Measurements from ENCODE around the gene ZEB2.

ZEB2 gene

DNA sequence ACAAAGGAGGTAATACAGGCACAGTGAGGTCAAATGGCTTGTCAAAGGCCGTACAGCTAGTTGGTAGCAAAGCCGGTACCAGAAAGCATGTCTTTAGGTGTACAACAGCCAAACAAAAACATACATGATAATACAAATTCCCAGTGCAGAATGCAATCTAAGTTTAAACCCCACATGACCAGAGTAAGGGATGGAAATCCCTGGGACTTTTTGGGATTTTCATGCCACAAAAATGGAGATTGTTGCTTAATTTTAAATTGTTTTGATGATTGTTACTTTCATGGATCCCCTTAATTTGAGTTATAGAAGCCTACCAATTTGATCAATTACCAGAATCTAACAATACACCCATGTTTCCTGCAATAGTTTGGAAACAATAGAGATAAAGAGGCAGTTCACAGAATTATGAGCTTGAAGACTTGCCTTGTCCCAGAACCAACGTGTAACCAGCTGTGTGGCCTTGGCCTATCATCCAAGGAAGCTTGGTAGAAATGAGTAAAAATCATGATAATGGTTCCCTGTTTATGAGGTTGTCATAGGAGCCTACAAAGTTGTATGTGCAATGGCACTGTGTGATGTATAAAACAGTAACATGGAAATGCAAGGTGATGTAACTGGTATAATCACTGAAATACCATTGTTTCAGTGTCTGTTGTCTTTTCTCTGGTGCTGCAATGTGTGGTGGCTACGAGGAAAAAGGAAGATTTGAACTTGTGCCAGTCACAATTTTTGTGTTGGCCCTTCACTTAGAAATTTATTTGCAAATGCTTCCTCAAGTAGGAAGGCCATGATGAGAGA is 85.3 kb downstream of the ZEB2 start:
- Histone ChIP-seq H3K9me3 (ENCODE audit: control insufficient read depth, insufficient read depth, low read length) (no peaks in the 10 kb centered on the region), H3K27me3 (ENCODE audit: control insufficient read depth, low read length) (no peaks in the 10 kb centered on the region), H3K79me2 (ENCODE audit: control insufficient read depth, low read length) (no peaks in the 10 kb centered on the region), H3F3A (ENCODE audit: control insufficient read depth, insufficient read depth) (no peaks in the 10 kb centered on the region), H3K4me3 (ENCODE audit: low read length) (no peak overlapping the region), H3K4me1 (ENCODE audit: control insufficient read depth, low read length) (peaks cover 25% of the 10 kb centered on the region), H3K36me3 (ENCODE audit: control insufficient read depth, low read length) (peaks cover 4% of the 10 kb centered on the region), H3K9me2 (replicated peaks; ENCODE audit: control insufficient read depth, low read length) (no peaks in the 10 kb centered on the region), H3K4me2 (ENCODE audit: low read length) (no peak overlapping the region), H4K20me1 (ENCODE audit: control insufficient read depth, insufficient read depth, low read depth, low read length) (no peaks in the 10 kb centered on the region), H3K27ac (ENCODE audit: low read depth, low read length) (no peak overlapping the region)
- no peak for TF ChIP-seq EZH2phosphoT487 (IDR thresholded peaks at IDR 0.05; ENCODE audit: borderline replicate concordance, low read length)
- TF ChIP-seq, protein P1, sequence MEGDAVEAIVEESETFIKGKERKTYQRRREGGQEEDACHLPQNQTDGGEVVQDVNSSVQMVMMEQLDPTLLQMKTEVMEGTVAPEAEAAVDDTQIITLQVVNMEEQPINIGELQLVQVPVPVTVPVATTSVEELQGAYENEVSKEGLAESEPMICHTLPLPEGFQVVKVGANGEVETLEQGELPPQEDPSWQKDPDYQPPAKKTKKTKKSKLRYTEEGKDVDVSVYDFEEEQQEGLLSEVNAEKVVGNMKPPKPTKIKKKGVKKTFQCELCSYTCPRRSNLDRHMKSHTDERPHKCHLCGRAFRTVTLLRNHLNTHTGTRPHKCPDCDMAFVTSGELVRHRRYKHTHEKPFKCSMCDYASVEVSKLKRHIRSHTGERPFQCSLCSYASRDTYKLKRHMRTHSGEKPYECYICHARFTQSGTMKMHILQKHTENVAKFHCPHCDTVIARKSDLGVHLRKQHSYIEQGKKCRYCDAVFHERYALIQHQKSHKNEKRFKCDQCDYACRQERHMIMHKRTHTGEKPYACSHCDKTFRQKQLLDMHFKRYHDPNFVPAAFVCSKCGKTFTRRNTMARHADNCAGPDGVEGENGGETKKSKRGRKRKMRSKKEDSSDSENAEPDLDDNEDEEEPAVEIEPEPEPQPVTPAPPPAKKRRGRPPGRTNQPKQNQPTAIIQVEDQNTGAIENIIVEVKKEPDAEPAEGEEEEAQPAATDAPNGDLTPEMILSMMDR (IDR thresholded peaks at IDR 0.05; ENCODE audit: low read depth, low read length, poor library complexity, severe bottlenecking) = no peak

DNA sequence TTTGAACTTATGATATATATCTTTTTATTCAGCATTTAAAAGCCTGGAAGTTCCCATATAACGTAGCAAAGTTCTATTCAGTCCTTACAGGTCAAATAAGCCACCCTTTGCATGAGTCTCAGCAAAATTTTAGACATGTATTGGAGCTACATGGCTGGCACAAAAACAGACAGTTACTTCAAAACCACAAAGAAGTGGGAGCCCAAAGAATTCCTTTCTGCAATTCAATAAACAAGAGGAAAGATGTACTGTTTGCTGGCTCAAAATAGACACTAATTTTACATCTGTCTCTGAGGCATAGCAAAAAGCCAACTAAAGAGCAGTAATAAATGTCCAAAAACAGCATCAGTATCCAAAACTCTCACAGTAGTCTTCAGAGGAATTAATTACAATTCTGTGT is 87.0 kb downstream of the ZEB2 start:
- Histone ChIP-seq H3K9me3 (ENCODE audit: control insufficient read depth, insufficient read depth, low read length) (no peaks in the 10 kb centered on the region), H4K20me1 (ENCODE audit: control insufficient read depth, insufficient read depth, low read depth, low read length) (no peaks in the 10 kb centered on the region), H3K4me1 (ENCODE audit: control insufficient read depth, low read length) (peaks cover 19% of the 10 kb centered on the region), H3K9me2 (replicated peaks; ENCODE audit: control insufficient read depth, low read length) (no peaks in the 10 kb centered on the region), H3K27me3 (ENCODE audit: control insufficient read depth, low read length) (no peaks in the 10 kb centered on the region), H3K4me3 (ENCODE audit: low read length) (no peak overlapping the region), H3F3A (ENCODE audit: control insufficient read depth, insufficient read depth) (no peaks in the 10 kb centered on the region), H3K27ac (ENCODE audit: low read depth, low read length) (no peak overlapping the region), H3K36me3 (ENCODE audit: control insufficient read depth, low read length) (peaks cover 8% of the 10 kb centered on the region), H3K79me2 (ENCODE audit: control insufficient read depth, low read length) (no peaks in the 10 kb centered on the region), H3K4me2 (ENCODE audit: low read length) (no peak overlapping the region)
- TF ChIP-seq, protein P1 (IDR thresholded peaks at IDR 0.05; ENCODE audit: low read depth, low read length, poor library complexity, severe bottlenecking) = no peak
- no peak for TF ChIP-seq EZH2phosphoT487 (IDR thresholded peaks at IDR 0.05; ENCODE audit: borderline replicate concordance, low read length)

DNA sequence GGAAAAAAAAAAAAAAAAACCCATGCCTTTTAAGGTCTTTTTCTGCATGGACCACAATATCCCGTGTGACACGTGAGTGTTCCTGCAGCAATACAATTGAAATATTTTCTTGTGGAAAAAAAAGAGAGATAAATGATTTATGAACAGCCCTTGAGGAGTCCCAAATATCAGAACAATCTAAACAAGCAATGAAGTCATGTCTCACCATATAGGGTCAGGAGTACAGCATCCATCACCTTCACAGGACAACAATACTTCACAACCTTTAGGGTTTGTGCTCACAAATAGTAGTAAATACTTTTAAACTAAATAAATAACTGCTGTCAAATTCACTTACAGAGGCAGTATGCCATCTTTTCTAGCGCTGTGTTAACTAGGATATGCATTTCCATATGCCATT is 87.9 kb downstream of the ZEB2 start:
- peaks cover 2% of the 10 kb centered on the region; the same call in 1 of the 2 replicates for H3F3A ChIP-seq (ENCODE audit: control insufficient read depth, insufficient read depth)
- peaks cover 8% of the 10 kb centered on the region for H3K36me3 ChIP-seq (ENCODE audit: control insufficient read depth, low read length)
- no peaks in the 10 kb centered on the region for H3K9me2 ChIP-seq (replicated peaks; ENCODE audit: control insufficient read depth, low read length)
- H3K27ac ChIP-seq (ENCODE audit: low read depth, low read length) = no peak overlapping the region
- no peaks in the 10 kb centered on the region for H3K9me3 ChIP-seq (ENCODE audit: control insufficient read depth, insufficient read depth, low read length)
- no peaks in the 10 kb centered on the region for H3K27me3 ChIP-seq (ENCODE audit: control insufficient read depth, low read length)
- H3K4me1 ChIP-seq (ENCODE audit: control insufficient read depth, low read length) = peaks cover 23% of the 10 kb centered on the region
- H3K4me3 ChIP-seq (ENCODE audit: low read length) = no peak overlapping the region
- no peak overlapping the region for H3K4me2 ChIP-seq (ENCODE audit: low read length)
- no peaks in the 10 kb centered on the region for H3K79me2 ChIP-seq (ENCODE audit: control insufficient read depth, low read length)
- no peaks in the 10 kb centered on the region for H4K20me1 ChIP-seq (ENCODE audit: control insufficient read depth, insufficient read depth, low read depth, low read length)
- TF ChIP-seq EZH2phosphoT487 (IDR thresholded peaks at IDR 0.05; ENCODE audit: borderline replicate concordance, low read length) = no peak
- TF ChIP-seq, protein P1 (IDR thresholded peaks at IDR 0.05; ENCODE audit: low read depth, low read length, poor library complexity, severe bottlenecking) = no peak
